K562 (cell line): ENCODE measurements around the gene GNA15. TPM values are rescaled to one million over a fixed set of nuclear protein-coding genes. Genes with fewer than 3 reads are reported as not detected.

ENCODE experiments used
- BMI1 ChIP-seq: fragments of 150-350 bp; IDR thresholded peaks from 2 replicates; pipeline ENCODE4 v1.6.1; 2014; ENCODE audit warnings: low read length
- DPF2 ChIP-seq: fragments of 450-650 bp; IDR thresholded peaks from 2 replicates; pipeline ENCODE4 v1.6.1; 2016
- ERF ChIP-seq: fragments of 450-650 bp; formaldehyde crosslinking; IDR thresholded peaks from 2 replicates; pipeline ENCODE4 v1.4.0; 2020; ENCODE audit warnings: mild to moderate bottlenecking, mixed read lengths
- FOXP1 ChIP-seq: sonication (generic); formaldehyde crosslinking; IDR thresholded peaks from 2 replicates; pipeline ENCODE4 v1.8.0; 2022; ENCODE audit warnings: mild to moderate bottlenecking, missing genetic modification reagents
- KAT7 ChIP-seq: sonication (generic); formaldehyde crosslinking; IDR thresholded peaks from 2 replicates; pipeline ENCODE4 v1.8.0; 2022; ENCODE audit warnings: missing genetic modification reagents, mild to moderate bottlenecking, borderline replicate concordance
- MGA ChIP-seq: fragments of 450-650 bp; IDR thresholded peaks from 2 replicates; pipeline ENCODE4 v1.6.1; 2016; ENCODE audit warnings: mild to moderate bottlenecking, moderate library complexity
- MLLT1 ChIP-seq, 2 experiments: fragments of 450-650 bp; IDR thresholded peaks; 2 replicates each; pipeline ENCODE4 v1.6.1; 2016
- NFIX ChIP-seq: fragments of 250-450 bp; sonication (Bioruptor Pico); IDR thresholded peaks from 2 replicates; pipeline ENCODE4 v1.4.0; 2020; ENCODE audit warnings: low read depth, mild to moderate bottlenecking, moderate library complexity
- POU5F1 ChIP-seq: fragments of 150-350 bp; IDR thresholded peaks from 2 replicates; pipeline ENCODE4 v1.6.1; 2014; ENCODE audit warnings: borderline replicate concordance, low read length, low read depth, mild to moderate bottlenecking; ENCODE audit not compliant: partially characterized antibody
- TARDBP ChIP-seq: fragments of 450-650 bp; IDR thresholded peaks from 2 replicates; pipeline ENCODE4 v1.6.1; 2016
- TFAM ChIP-seq: fragments of 250-450 bp; sonication (Bioruptor Pico); conservative IDR thresholded peaks from 2 replicates; pipeline ENCODE4 v1.5.0; 2021; ENCODE audit warnings: mild to moderate bottlenecking, moderate library complexity
- ZKSCAN3 ChIP-seq: fragments of 250-450 bp; sonication (Bioruptor Pico); IDR thresholded peaks from 2 replicates; pipeline ENCODE4 v1.4.0; 2020
- ZNF134 ChIP-seq: fragments of 250-450 bp; sonication (Bioruptor Pico); conservative IDR thresholded peaks from 2 replicates; pipeline ENCODE4 v1.4.0; 2020
- ZNF384 ChIP-seq: IDR thresholded peaks from 2 replicates; pipeline ENCODE4 v1.6.1; 2012; ENCODE audit warnings: low read depth, low read length, improper control_type of control experiment
- ZNF764 ChIP-seq: fragments of 250-450 bp; sonication (Bioruptor Pico); IDR thresholded peaks from 2 replicates; pipeline ENCODE4 v1.4.0; 2020; ENCODE audit warnings: low read depth, mild to moderate bottlenecking, moderate library complexity
- polyA plus RNA-seq, 8 experiments: library from polyadenylated mRNA; depleted of rRNA in 4 of 8; stranded (reverse) in 5 of 8; unstranded in 3 of 8; fragments of >200 nt; fragmentation: Nextera tagmentation in 2 of 8; fragmentation: Illumina TruSeq in 1 of 8; extraction: Ambion mirVana in 2 of 8; extraction: Trizol in 1 of 8; gene quantifications; 2 replicates each; pipeline versions ENCODE4 v1.2.1 to v1.2.3, GENCODE V29; 2011 to 2014; ENCODE audit warnings: inconsistent platforms in 1 of 8, missing spikeins in 1 of 8
- total RNA-seq, 7 experiments: library from RNA; depleted of rRNA in 6 of 7; stranded (reverse); fragments of >200 nt in 6 of 7; fragmentation: Illumina TruSeq in 2 of 7; extraction: Trizol in 2 of 7; gene quantifications; 2 replicates each; pipeline versions ENCODE4 v1.2.1 to v1.2.3, GENCODE V29; 2011 to 2021; ENCODE audit warnings: low replicate concordance in 1 of 7

The GNA15 gene
- total and polyA plus RNA-seq, 9 of the 15 experiments (the other 6 are each of a cell fraction or from before 2014, with no cell fraction given), result 0.03 to 0.24 (median 0.11) TPM; not detected in 1

GRCh38 chr19:3186160-3186688, 50.4 kb downstream of the GNA15 start (continued):
- TF ChIP-seq MGA (no peak), DPF2 (no peak), TFAM (CRISPR knock-in tag) (no peak), ZNF384 (no peak), MLLT1 (IDR thresholded peaks at IDR 0.05) (no peak), ZKSCAN3 (CRISPR knock-in tag) (no peak), KAT7 (CRISPR knock-in tag) (no peak), ERF (no peak), NFIX (CRISPR knock-in tag) (no peak), FOXP1 (CRISPR knock-in tag) (0 out of 2 replicates have a peak, but pooled peaks have one; percentile 7), ZNF764 (no peak), ZNF134 (CRISPR knock-in tag) (no peak), POU5F1 (no peak), BMI1 (no peak), TARDBP (no peak)
